ENCODE results near the gene PLCB3. TPM values are rescaled to one million over a fixed set of nuclear protein-coding genes. Genes with fewer than 3 reads are reported as not detected.

PLCB3 gene
- total RNA-seq, 2 experiments from 2014 or later, result 10.4 to 12.3 TPM

DNA sequence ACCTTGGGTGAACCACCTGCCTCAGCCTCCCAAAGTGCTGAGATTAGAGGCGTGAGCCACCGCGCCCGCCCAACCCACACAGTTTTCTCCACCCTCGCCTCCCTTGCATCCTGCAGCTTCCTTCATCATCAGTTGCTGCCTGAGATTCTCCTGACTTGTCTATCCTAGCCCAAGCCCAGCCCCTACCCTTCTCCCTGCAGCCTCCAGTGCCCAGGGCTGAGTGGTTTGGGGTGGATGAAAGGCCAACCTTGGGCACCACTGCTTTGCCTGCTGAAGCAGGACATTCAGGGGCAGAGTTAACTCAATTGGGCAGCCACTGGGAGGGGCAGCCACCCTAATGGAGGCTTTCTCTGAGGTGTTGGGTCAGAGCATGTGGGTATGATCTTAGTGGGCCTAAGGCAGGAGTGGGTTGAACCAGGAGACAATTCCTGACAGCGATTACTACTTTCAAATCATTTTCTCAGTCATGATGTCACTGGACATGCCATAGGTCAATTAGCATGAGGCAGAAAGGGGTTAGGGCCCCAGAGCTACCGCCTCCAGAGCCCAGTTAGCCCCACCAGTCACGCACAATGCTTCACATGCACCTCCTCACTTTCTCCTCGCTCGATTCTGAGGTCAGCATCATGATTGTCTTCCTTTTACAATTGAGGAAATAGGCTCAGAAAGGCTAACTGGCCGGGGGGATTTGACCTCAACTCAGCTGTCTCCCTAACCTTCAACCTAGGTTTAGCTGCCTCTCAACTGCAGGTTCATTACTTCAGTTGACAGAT, 11.5 kb upstream of the PLCB3 start:
- no peaks in the 10 kb centered on the region for H3K9me3 Mint-ChIP-seq
- peaks cover 43% of the 10 kb centered on the region for H3K4me1 Mint-ChIP-seq (ENCODE audit: low read depth)
- peak overlapping the region; percentile 98 for H3K27ac Mint-ChIP-seq
- ChIA-PET CTCF (interaction anchor here (1.7 kb wide), 1 partner anchor 11 kb away, joined by 4 read pairs; no protein-coding TSS in a partner anchor), POLR2A (interaction anchor here (1.0 to 4.3 kb wide), 2 partner anchors 13 to 30 kb away, joined by 3 to 14 read pairs; no protein-coding TSS in a partner anchor)
- intact Hi-C loops (cut with micrococcal nuclease), result loop anchor here (1.0 to 10.0 kb wide), 5 partner anchors 14 to 875 kb away; partner anchors contain the start of genes BAD, GPR137, NUDT22 and TM7SF2
- peak overlapping the region; percentile 89 for H3K4me3 Mint-ChIP-seq
- peaks cover 20% of the 10 kb centered on the region for H3K36me3 Mint-ChIP-seq
- H3K27me3 Mint-ChIP-seq, result no peaks in the 10 kb centered on the region
- DNase-seq, result peak; percentile 53

- DNase-seq, result peak; percentile 98
- peak within 1 kb of the TSS; percentile 89 for H3K4me3 Mint-ChIP-seq
- peak within 1 kb of the TSS; percentile 98 for H3K27ac Mint-ChIP-seq
- POLR2A ChIA-PET, result interaction anchor here (0.6 to 4.3 kb wide), 14 partner anchors 8 to 100 kb away, joined by 3 to 14 read pairs (median 4); partner anchors contain the start of genes BAD, NUDT22, PRDX5 and STIP1
- intact Hi-C loops (cut with micrococcal nuclease), result loop anchor here (1.0 to 10.0 kb wide), 9 partner anchors 10 to 874 kb away; partner anchors contain the start of genes BAD, DNAJC4, ESRRA and GPR137
- H3K27me3 Mint-ChIP-seq, result no peaks in the 10 kb centered on the region
- H3K4me1 Mint-ChIP-seq (ENCODE audit: low read depth), result peaks cover 36% of the 10 kb centered on the region
- CTCF ChIA-PET, result interaction anchor here (0.9 to 3.7 kb wide), 7 partner anchors 10 to 64 kb away, joined by 3 to 19 read pairs (median 5); partner anchors contain the start of genes CATSPERZ, ESRRA, GPR137 and NUDT22
- H3K36me3 Mint-ChIP-seq, result peaks cover 18% of the 10 kb centered on the region
- no peaks in the 10 kb centered on the region for H3K9me3 Mint-ChIP-seq
Observed at GRCh38 chr11:64240435-64241240, 10.7 kb upstream of the PLCB3 start, which contains the start of gene FKBP2. FKBP2 (plus strand) TSS chr11:64241095; CDS start chr11:64242388, 1,293 bp downstream.

DNA sequence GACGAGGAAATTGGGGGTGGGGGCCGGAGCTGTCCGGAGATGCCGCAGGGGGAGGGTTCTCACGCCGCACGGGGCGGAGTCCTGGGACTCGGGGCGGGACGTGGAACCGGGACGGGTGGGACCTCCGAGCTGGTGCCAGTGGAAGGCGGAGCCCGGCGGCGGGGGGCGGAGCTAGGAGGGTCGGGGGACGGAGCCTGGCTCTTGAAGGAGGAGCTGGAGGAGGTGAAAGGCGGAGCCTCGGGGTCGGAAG, 10.2 kb upstream of the PLCB3 start:
- intact Hi-C loops (cut with micrococcal nuclease), result loop anchor here (1.0 to 10.0 kb wide), 7 partner anchors 11 to 874 kb away; partner anchors contain the start of genes BAD, DNAJC4, ESRRA and GPR137
- Mint-ChIP-seq H3K27ac (peak overlapping the region; percentile 98), H3K4me3 (peak overlapping the region; percentile 89), H3K36me3 (peaks cover 18% of the 10 kb centered on the region), H3K4me1 (ENCODE audit: low read depth) (peaks cover 32% of the 10 kb centered on the region), H3K9me3 (no peaks in the 10 kb centered on the region), H3K27me3 (no peaks in the 10 kb centered on the region)
- ChIA-PET POLR2A (interaction anchor here (0.5 to 4.3 kb wide), 14 partner anchors 9 to 100 kb away, joined by 3 to 14 read pairs (median 4); partner anchors contain the start of genes BAD, NUDT22, PRDX5 and STIP1), CTCF (interaction anchor here (0.6 to 3.7 kb wide), 8 partner anchors 15 to 403 kb away, joined by 3 to 19 read pairs (median 4); partner anchors contain the start of genes CATSPERZ, ESRRA, GPR137 and NUDT22)
- DNase-seq, result peak; percentile 100

- ChIA-PET POLR2A (interaction anchor here (0.5 to 4.3 kb wide), 16 partner anchors 9 to 99 kb away, joined by 3 to 14 read pairs (median 4); partner anchors contain the start of genes BAD, NUDT22, PRDX5 and STIP1), CTCF (interaction anchor here (0.6 to 3.7 kb wide), 9 partner anchors 9 to 403 kb away, joined by 3 to 19 read pairs (median 5); partner anchors contain the start of genes CATSPERZ, ESRRA, GPR137 and NUDT22)
- no peaks in the 10 kb centered on the region for H3K27me3 Mint-ChIP-seq
- intact Hi-C loops (cut with micrococcal nuclease), result loop anchor here (1.0 to 10.0 kb wide), 7 partner anchors 11 to 873 kb away; partner anchors contain the start of genes BAD, DNAJC4, ESRRA and GPR137
- peaks cover 18% of the 10 kb centered on the region for H3K36me3 Mint-ChIP-seq
- DNase-seq, result no peak
- H3K4me3 Mint-ChIP-seq, result peak overlapping the region; percentile 89
- no peaks in the 10 kb centered on the region for H3K9me3 Mint-ChIP-seq
- H3K4me1 Mint-ChIP-seq (ENCODE audit: low read depth), result peaks cover 32% of the 10 kb centered on the region
- peak overlapping the region; percentile 98 for H3K27ac Mint-ChIP-seq
Observed at GRCh38 chr11:64241491-64242374, 9.6 kb upstream of the PLCB3 start.

DNA sequence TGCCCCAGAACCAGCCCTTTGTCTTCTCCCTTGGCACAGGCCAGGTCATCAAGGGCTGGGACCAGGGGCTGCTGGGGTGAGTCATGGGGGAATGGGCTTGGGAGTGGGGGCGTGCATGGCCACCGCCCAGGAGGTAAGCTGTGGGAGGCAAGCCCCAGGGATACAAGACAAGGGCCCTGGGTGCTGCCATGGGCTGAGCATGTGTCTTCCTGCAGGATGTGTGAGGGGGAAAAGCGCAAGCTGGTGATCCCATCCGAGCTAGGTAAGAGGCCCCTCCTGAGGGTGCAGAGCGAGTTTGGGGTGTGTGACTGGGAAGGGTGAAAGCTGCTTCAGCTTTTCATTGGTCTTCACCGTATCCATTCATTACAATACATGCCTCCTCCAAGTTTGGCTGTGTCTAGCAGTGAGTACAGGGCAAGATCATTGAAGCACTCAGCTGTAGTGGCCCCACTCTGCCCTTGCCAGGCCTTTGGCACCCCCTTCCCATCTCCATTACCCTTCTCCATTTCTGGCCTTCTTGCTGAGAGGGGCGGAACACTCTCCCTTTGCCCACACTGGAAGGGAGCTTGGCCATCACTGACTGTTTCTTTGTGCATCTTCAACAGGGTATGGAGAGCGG, 8.0 kb upstream of the PLCB3 start:
- H3K27ac Mint-ChIP-seq, result peak overlapping the region; percentile 33
- ChIA-PET POLR2A (interaction anchor here (1.1 to 1.6 kb wide), 5 partner anchors 9 to 37 kb away, joined by 3 to 6 read pairs (median 4); partner anchors contain the start of genes FERMT3, NUDT22 and TRPT1), CTCF (interaction anchor here (0.8 to 5.0 kb wide), 6 partner anchors 8 to 298 kb away, joined by 3 to 28 read pairs (median 10); partner anchors contain the start of genes CATSPERZ, ESRRA and PLCB3)
- peak overlapping the region; percentile 41 for H3K4me3 Mint-ChIP-seq
- no peaks in the 10 kb centered on the region for H3K27me3 Mint-ChIP-seq
- peaks cover 35% of the 10 kb centered on the region for H3K4me1 Mint-ChIP-seq (ENCODE audit: low read depth)
- H3K9me3 Mint-ChIP-seq, result no peaks in the 10 kb centered on the region
- peaks cover 14% of the 10 kb centered on the region for H3K36me3 Mint-ChIP-seq
- no peak for DNase-seq
- intact Hi-C loops (cut with micrococcal nuclease), result loop anchor here (10.0 kb wide), 1 partner anchor 871 kb away; the partner anchor contains the start of genes TM7SF2 and ZNHIT2

- CTCF ChIA-PET, result interaction anchor here (0.8 to 5.0 kb wide), 4 partner anchors 7 to 298 kb away, joined by 4 to 28 read pairs (median 17); partner anchors contain the start of genes CATSPERZ, ESRRA and PLCB3
- intact Hi-C loops (cut with micrococcal nuclease), result loop anchor here (10.0 kb wide), 1 partner anchor 871 kb away; the partner anchor contains the start of genes TM7SF2 and ZNHIT2
- Mint-ChIP-seq H3K27me3 (no peaks in the 10 kb centered on the region), H3K9me3 (no peaks in the 10 kb centered on the region), H3K36me3 (peaks cover 14% of the 10 kb centered on the region), H3K4me1 (ENCODE audit: low read depth) (peaks cover 35% of the 10 kb centered on the region), H3K27ac (peak overlapping the region; percentile 51), H3K4me3 (peak overlapping the region; percentile 26)
- POLR2A ChIA-PET, result interaction anchor here (0.5 to 3.0 kb wide), 4 partner anchors 8 to 38 kb away, joined by 3 to 22 read pairs (median 4); partner anchors contain the start of gene FERMT3
- DNase-seq, result no peak
Observed at GRCh38 chr11:64244107-64244506, 7.2 kb upstream of the PLCB3 start.

DNA sequence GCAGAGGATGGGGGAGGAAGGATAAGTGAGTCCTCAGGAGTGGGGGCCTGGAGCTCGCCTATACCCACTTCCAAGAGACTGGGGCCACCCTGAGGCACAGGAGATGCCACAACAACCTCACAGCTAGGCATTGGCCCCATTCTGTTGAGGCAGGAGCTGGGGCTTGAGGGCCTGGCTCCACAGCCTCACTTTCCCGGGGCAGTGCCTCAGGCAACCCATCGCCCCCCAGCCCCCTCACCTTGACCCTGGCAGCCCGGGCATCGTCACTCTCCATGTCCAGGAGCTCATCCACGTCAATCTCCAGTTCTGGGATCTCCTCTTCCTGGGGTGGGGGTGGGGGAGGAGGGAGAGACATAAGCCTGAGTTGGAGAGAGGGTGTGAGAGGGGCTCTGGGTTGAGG, 6.4 kb upstream of the PLCB3 start:
- intact Hi-C loops (cut with micrococcal nuclease), result loop anchor here (10.0 kb wide), 1 partner anchor 870 kb away; the partner anchor contains the start of genes TM7SF2 and ZNHIT2
- no peaks in the 10 kb centered on the region for H3K27me3 Mint-ChIP-seq

DNA sequence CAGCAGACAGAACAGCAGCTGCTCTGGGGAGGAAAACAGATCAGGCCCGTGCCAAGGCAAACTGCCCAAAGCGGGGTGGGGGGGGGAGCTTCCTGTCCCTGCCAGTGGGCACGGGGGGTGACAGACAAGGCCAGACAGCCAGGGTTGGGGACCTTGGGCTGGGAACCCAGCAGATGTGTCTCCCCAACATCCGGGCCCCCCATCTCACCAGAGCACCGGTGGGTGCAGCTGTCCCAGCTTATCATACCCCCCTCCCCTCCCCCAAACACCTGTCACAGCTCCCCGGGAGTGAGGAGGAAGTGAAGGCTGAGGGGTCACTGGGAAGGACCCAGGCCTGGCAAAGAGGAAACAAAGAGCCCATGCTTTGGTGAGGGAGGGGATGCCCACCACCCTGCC, 5.9 kb upstream of the PLCB3 start:
- Mint-ChIP-seq H3K9me3 (no peaks in the 10 kb centered on the region), H3K27ac (peak overlapping the region; percentile 90), H3K4me1 (ENCODE audit: low read depth) (peaks cover 31% of the 10 kb centered on the region), H3K4me3 (peak overlapping the region; percentile 91), H3K36me3 (peaks cover 11% of the 10 kb centered on the region), H3K27me3 (no peaks in the 10 kb centered on the region)
- peak; percentile 44 for DNase-seq
- CTCF ChIA-PET, result interaction anchor here (0.6 to 5.0 kb wide), 8 partner anchors 10 to 59 kb away, joined by 3 to 28 read pairs (median 6); partner anchors contain the start of genes CATSPERZ and ESRRA
- POLR2A ChIA-PET, result interaction anchor here (0.6 to 3.0 kb wide), 10 partner anchors 19 to 1328 kb away, joined by 3 to 22 read pairs (median 7); partner anchors contain the start of genes BAD, FERMT3, GPR137 and NUDT22
- intact Hi-C loops (cut with micrococcal nuclease), result loop anchor here (10.0 kb wide), 1 partner anchor 869 kb away; the partner anchor contains the start of genes TM7SF2 and ZNHIT2

More for the DNA sequence above, 6.4 kb upstream of the PLCB3 start:
- ChIA-PET CTCF (interaction anchor here (0.6 to 5.0 kb wide), 4 partner anchors 40 to 59 kb away, joined by 3 to 28 read pairs (median 14); partner anchors contain the start of genes CATSPERZ and ESRRA), POLR2A (interaction anchor here (0.6 to 3.0 kb wide), 7 partner anchors 22 to 1328 kb away, joined by 3 to 22 read pairs (median 5); partner anchors contain the start of genes FERMT3 and STIP1)
- Mint-ChIP-seq H3K27ac (peak overlapping the region; percentile 90), H3K4me3 (peak overlapping the region; percentile 91), H3K9me3 (no peaks in the 10 kb centered on the region), H3K36me3 (peaks cover 14% of the 10 kb centered on the region), H3K4me1 (ENCODE audit: low read depth) (peaks cover 34% of the 10 kb centered on the region)
- DNase-seq, result no peak

GRCh38 chr11:64245797-64246620, 5.3 kb upstream of the PLCB3 start:
- Mint-ChIP-seq H3K9me3 (no peaks in the 10 kb centered on the region), H3K27ac (peak overlapping the region; percentile 90), H3K4me1 (ENCODE audit: low read depth) (peaks cover 31% of the 10 kb centered on the region), H3K4me3 (peak overlapping the region; percentile 91), H3K27me3 (no peaks in the 10 kb centered on the region), H3K36me3 (peaks cover 10% of the 10 kb centered on the region)
- ChIA-PET CTCF (interaction anchor here (0.6 to 5.0 kb wide), 9 partner anchors 11 to 86 kb away, joined by 3 to 28 read pairs (median 5); partner anchors contain the start of genes CATSPERZ and ESRRA), POLR2A (interaction anchor here (0.6 to 3.0 kb wide), 11 partner anchors 19 to 1327 kb away, joined by 3 to 22 read pairs (median 6); partner anchors contain the start of genes BAD, CCDC88B, FERMT3 and GPR137)
- peak; percentile 89 for DNase-seq
- intact Hi-C loops (cut with micrococcal nuclease), result loop anchor here (1.0 to 10.0 kb wide), 3 partner anchors 24 to 869 kb away; partner anchors contain the start of genes TM7SF2 and ZNHIT2
